Activated T-helper 2 cell treated with anti-CD3 and anti-CD28 coated beads, Interferon-gamma antibody, Interleukin-2, Interleukin-4, amounts not matched to agents 10 μg/mL and 5 μg/mL and 100 μg/mL, durations not matched to agents 14 hours and 24 hours and 36 hours (primary cell): ENCODE measurements around the gene MAGEH1. TPM values are rescaled to one million over a fixed set of nuclear protein-coding genes. Genes with fewer than 3 reads are reported as not detected.
A peak's percentile ranks its signal among the peaks of the same experiment; 100 is the strongest.
"Not testable (repeated sequence)": the region's sequence is repeated elsewhere in the genome, so short reads cannot be mapped to it uniquely, and the experiment has no call there.

ENCODE experiments used
- DNase-seq: peaks from one replicate; pipeline ENCODE4 v3.0.0; 2021; ENCODE audit warnings: low spot score
- H3K27ac Mint-ChIP-seq: one replicate; pipeline ENCODE4 v1.8.0; 2021; ENCODE audit warnings: mixed read lengths
- H3K27me3 Mint-ChIP-seq: one replicate; pipeline ENCODE4 v1.8.0; 2021; ENCODE audit warnings: low read depth, mixed read lengths
- H3K36me3 Mint-ChIP-seq: one replicate; pipeline ENCODE4 v1.8.0; 2021; ENCODE audit warnings: low read depth, mixed read lengths
- H3K4me1 Mint-ChIP-seq: one replicate; pipeline ENCODE4 v1.8.0; 2021; ENCODE audit warnings: low read depth, mixed read lengths
- H3K4me3 Mint-ChIP-seq: one replicate; pipeline ENCODE4 v1.8.0; 2021; ENCODE audit warnings: low read depth, mild to moderate bottlenecking, moderate library complexity, mixed read lengths
- H3K9me3 Mint-ChIP-seq: one replicate; pipeline ENCODE4 v1.8.0; 2021; ENCODE audit warnings: mixed read lengths
- intact Hi-C: fragments of 100-400 bp; cut with micrococcal nuclease; formaldehyde crosslinking; loops from one replicate; pipeline ENCODE4 v1.15.1; 2023
- total RNA-seq: library from RNA; stranded (reverse); gene quantifications from 2 replicates; pipeline ENCODE4 v1.2.3, GENCODE V29; 2022

Gene MAGEH1, protein sequence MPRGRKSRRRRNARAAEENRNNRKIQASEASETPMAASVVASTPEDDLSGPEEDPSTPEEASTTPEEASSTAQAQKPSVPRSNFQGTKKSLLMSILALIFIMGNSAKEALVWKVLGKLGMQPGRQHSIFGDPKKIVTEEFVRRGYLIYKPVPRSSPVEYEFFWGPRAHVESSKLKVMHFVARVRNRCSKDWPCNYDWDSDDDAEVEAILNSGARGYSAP
- total RNA-seq, result 21.6 and 23.2 TPM in 2 replicates

- Mint-ChIP-seq H3K4me1 (peaks cover 11% of the 10 kb centered on the region), H3K4me3 (peak within 1 kb of the TSS; percentile 89)
Observed at GRCh38 chrX:55451990-55452832, at the start of gene MAGEH1. Gene MAGEH1, plus strand, starts transcription at chrX:55452127. Its CDS starts 248 bp downstream, at chrX:55452375.

GRCh38 chrX:55427079-55427478, 24.8 kb upstream of the MAGEH1 start:
- peak; percentile 7 for DNase-seq
- H3K9me3 Mint-ChIP-seq, H3K36me3 Mint-ChIP-seq, H3K4me1 Mint-ChIP-seq, intact Hi-C loops, H3K27me3 Mint-ChIP-seq, H3K4me3 Mint-ChIP-seq, H3K27ac Mint-ChIP-seq: not testable (repeated sequence)

More at GRCh38 chrX:55451990-55452832, at the start of gene MAGEH1:
- intact Hi-C loops, result no loop called here
- Mint-ChIP-seq H3K36me3 (no peaks in the 10 kb centered on the region), H3K27me3 (no peaks in the 10 kb centered on the region), H3K9me3 (no peaks in the 10 kb centered on the region), H3K27ac (peak within 1 kb of the TSS; percentile 86)
- DNase-seq, result peak; percentile 72

- DNase-seq, H3K9me3 Mint-ChIP-seq, H3K36me3 Mint-ChIP-seq, H3K4me1 Mint-ChIP-seq, intact Hi-C loops, H3K4me3 Mint-ChIP-seq, H3K27ac Mint-ChIP-seq: not testable (repeated sequence)
- H3K27me3 Mint-ChIP-seq, result peaks cover 11% of the 10 kb centered on the region
Observed at GRCh38 chrX:55443468-55443867, 8.5 kb upstream of the MAGEH1 start.

- DNase-seq, result no peak
- peaks cover 9% of the 10 kb centered on the region for H3K27me3 Mint-ChIP-seq
- H3K9me3 Mint-ChIP-seq, result no peaks in the 10 kb centered on the region
- H3K4me1 Mint-ChIP-seq, result peaks cover 11% of the 10 kb centered on the region
- H3K36me3 Mint-ChIP-seq, result no peaks in the 10 kb centered on the region
- intact Hi-C loops, result no loop called here
- H3K4me3 Mint-ChIP-seq, result no peak overlapping the region
- no peak overlapping the region for H3K27ac Mint-ChIP-seq
Observed at GRCh38 chrX:55450259-55450658, 1.7 kb upstream of the MAGEH1 start.

DNA sequence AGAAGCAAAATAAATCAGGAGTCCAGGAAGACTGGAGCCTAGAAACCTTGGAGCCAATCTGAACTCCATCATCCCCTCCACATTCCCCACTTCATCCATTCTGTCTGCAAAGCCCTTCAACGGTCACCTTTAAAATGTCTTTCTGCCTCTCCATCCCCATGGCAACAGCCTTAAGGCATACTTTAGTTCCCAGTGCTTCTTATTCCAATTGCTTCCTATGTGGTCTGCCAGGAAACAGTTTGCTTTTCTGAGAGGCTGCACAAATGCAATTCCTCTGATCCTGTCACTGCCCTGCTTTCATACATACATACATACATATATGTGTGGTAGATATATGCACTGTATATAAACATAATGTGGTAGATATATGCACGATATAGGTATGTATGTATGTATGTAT, 786 bp upstream of the MAGEH1 start:
- peak overlapping the region; percentile 86 for H3K27ac Mint-ChIP-seq
- intact Hi-C loops, result no loop called here
- no peaks in the 10 kb centered on the region for H3K36me3 Mint-ChIP-seq
- peaks cover 11% of the 10 kb centered on the region for H3K4me1 Mint-ChIP-seq
- no peak for DNase-seq
- H3K27me3 Mint-ChIP-seq, result peaks cover 5% of the 10 kb centered on the region
- H3K9me3 Mint-ChIP-seq, result no peaks in the 10 kb centered on the region
- peak overlapping the region; percentile 89 for H3K4me3 Mint-ChIP-seq

- no peaks in the 10 kb centered on the region for H3K9me3 Mint-ChIP-seq
- intact Hi-C loops, result no loop called here
- H3K36me3 Mint-ChIP-seq, result no peaks in the 10 kb centered on the region
- peaks cover 11% of the 10 kb centered on the region for H3K4me1 Mint-ChIP-seq
- DNase-seq, result no peak
- H3K27ac Mint-ChIP-seq, result peak overlapping the region; percentile 86
- no peaks in the 10 kb centered on the region for H3K27me3 Mint-ChIP-seq
- peak overlapping the region; percentile 89 for H3K4me3 Mint-ChIP-seq
Observed at GRCh38 chrX:55451626-55451989, 319 bp upstream of the MAGEH1 start.

- H3K27me3 Mint-ChIP-seq, result no peaks in the 10 kb centered on the region
- peak overlapping the region; percentile 86 for H3K27ac Mint-ChIP-seq
- DNase-seq, result no peak
Observed at GRCh38 chrX:55452833-55453124, 852 bp downstream of the MAGEH1 start.

GRCh38 chrX:55455708-55456107, 3.8 kb downstream of the MAGEH1 start:
- H3K9me3 Mint-ChIP-seq, H3K36me3 Mint-ChIP-seq, H3K4me3 Mint-ChIP-seq, intact Hi-C loops, H3K4me1 Mint-ChIP-seq, DNase-seq, H3K27me3 Mint-ChIP-seq, H3K27ac Mint-ChIP-seq: not testable (repeated sequence)

More at GRCh38 chrX:55452833-55453124, 852 bp downstream of the MAGEH1 start:
- Mint-ChIP-seq H3K36me3 (no peaks in the 10 kb centered on the region), H3K9me3 (no peaks in the 10 kb centered on the region), H3K4me1 (peaks cover 11% of the 10 kb centered on the region), H3K4me3 (peak overlapping the region; percentile 89)
- intact Hi-C loops, result no loop called here

DNA sequence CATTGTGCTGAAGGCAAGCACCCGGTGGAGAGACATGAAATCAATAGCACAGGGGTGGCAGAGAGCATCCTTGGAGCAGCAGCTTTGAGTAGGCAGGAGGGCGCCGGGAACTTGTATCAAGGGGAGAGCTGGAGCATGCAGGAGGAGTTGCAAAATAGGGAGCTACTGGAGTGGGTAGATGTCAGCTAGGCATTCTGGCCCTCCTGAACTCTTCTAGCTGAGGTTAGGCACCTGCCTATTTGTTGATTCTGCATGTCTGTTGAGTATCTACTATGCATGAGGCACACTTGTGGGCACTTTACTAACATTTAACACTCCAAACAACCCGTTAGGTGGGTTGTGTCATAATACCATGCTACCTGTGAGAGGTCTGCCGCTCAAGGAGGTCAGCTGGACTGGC, 7.5 kb downstream of the MAGEH1 start:
- H3K9me3 Mint-ChIP-seq, H3K36me3 Mint-ChIP-seq, intact Hi-C loops, DNase-seq, H3K27me3 Mint-ChIP-seq, H3K4me3 Mint-ChIP-seq, H3K27ac Mint-ChIP-seq, H3K4me1 Mint-ChIP-seq: not testable (repeated sequence)

GRCh38 chrX:55459926-55460325, 8.0 kb downstream of the MAGEH1 start:
- H3K27ac Mint-ChIP-seq, DNase-seq, H3K4me3 Mint-ChIP-seq, H3K9me3 Mint-ChIP-seq, intact Hi-C loops, H3K36me3 Mint-ChIP-seq, H3K4me1 Mint-ChIP-seq, H3K27me3 Mint-ChIP-seq: not testable (repeated sequence)

DNA sequence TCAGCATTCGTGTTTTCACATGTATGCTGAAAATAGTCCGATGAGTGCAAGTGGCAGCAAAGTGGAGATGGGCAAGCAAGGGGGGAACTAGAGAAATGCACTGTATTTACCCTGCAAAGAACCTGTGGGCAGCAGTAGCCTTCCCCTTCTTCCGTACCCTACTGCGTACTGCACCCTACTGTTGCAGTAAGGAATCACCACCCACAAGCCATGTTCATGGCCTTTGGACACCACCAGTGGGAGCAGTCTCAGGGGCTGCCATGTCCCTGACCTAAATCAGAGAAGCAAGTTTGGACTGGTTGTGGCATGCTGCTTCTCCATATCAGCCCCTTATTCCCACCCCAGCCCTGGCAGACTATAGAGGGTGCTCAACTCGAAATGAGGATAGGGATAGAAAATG, 12.1 kb downstream of the MAGEH1 start:
- H3K4me1 Mint-ChIP-seq, DNase-seq, H3K27me3 Mint-ChIP-seq, H3K4me3 Mint-ChIP-seq, H3K36me3 Mint-ChIP-seq, H3K9me3 Mint-ChIP-seq, H3K27ac Mint-ChIP-seq, intact Hi-C loops: not testable (repeated sequence)

DNA sequence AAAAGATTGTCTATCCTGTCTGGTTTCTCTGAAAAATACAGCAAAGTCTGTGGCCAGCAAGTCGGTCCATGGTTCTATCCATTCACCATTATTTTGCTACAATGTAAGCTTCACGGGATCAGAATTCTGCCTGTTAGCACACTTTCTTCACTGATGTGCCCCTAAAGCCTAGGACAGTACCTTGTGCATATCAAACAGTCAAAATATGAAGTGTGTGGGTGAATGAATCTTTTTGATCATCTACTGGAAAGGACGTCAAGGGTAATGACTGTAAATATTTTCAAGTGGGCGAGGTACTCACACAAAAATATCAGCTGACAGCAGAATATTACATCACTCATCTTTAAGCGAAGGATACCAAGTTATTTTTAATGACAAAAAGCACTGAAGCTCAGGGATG, 13.2 kb downstream of the MAGEH1 start:
- H3K4me1 Mint-ChIP-seq, H3K27ac Mint-ChIP-seq, intact Hi-C loops, H3K4me3 Mint-ChIP-seq, H3K27me3 Mint-ChIP-seq, H3K36me3 Mint-ChIP-seq, DNase-seq, H3K9me3 Mint-ChIP-seq: not testable (repeated sequence)

DNA sequence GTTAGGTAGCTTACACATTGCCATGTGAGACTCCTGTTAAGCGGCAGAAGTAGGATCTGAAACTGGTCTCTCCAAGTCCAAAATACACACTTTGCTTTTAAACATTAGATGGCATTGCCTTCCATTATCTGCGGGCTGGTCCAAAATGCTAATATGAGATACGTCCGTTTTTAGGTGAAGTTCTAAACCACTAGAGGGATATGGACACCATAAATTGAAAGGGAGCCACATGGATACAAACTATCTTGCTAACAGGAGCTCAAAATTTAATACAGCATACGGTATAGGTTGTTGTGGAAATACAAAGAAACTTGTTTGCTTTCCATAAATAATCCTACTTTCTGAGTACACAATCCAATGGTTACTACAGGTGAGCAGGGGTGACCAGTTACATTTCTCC, 13.9 kb downstream of the MAGEH1 start:
- intact Hi-C loops, H3K4me1 Mint-ChIP-seq, H3K27ac Mint-ChIP-seq, H3K4me3 Mint-ChIP-seq, H3K27me3 Mint-ChIP-seq, DNase-seq, H3K36me3 Mint-ChIP-seq, H3K9me3 Mint-ChIP-seq: not testable (repeated sequence)
